ENCODE results near the gene S100Z. TPM values are rescaled to one million over a fixed set of nuclear protein-coding genes. Genes with fewer than 3 reads are reported as not detected.
A peak's percentile ranks its signal among the peaks of the same experiment; 100 is the strongest.

The S100Z gene
- total and polyA plus RNA-seq, 9 of the 15 experiments (the other 6 are each of a cell fraction or from before 2014, with no cell fraction given), result 0.15 to 0.42 (median 0.20) TPM; not detected in 6

- peak; percentile 74; the same call in 1 of the 2 replicates for TF ChIP-seq HES1 (IDR thresholded peaks at IDR 0.05; ENCODE audit: low read depth)
- peak; percentile 65 for TF ChIP-seq MAFK (IDR thresholded peaks at IDR 0.05; ENCODE audit: low read length)
- TF ChIP-seq KDM1A (IDR thresholded peaks at IDR 0.05), result peak; percentile 95 to 96
- peak; percentile 28; the same call in 1 of the 2 replicates for TF ChIP-seq TAL1 (IDR thresholded peaks at IDR 0.05)
- no peak for TF ChIP-seq CLOCK (CRISPR knock-in tag; IDR thresholded peaks at IDR 0.05; ENCODE audit: borderline replicate concordance)
- peak; percentile 48 for TF ChIP-seq MTA2 (IDR thresholded peaks at IDR 0.05; ENCODE audit: low read depth)
- TF ChIP-seq ZNF140 (CRISPR knock-in tag; IDR thresholded peaks at IDR 0.05), result no peak
- peak; percentile 61 to 98; a peak in 3 of 4 replicates for TF ChIP-seq FOXA3 (CRISPR knock-in tag; conservative IDR thresholded peaks at IDR 0.05 in 1 of 2, IDR thresholded peaks at IDR 0.05 in 1 of 2)
- TF ChIP-seq SIN3B (IDR thresholded peaks at IDR 0.05; ENCODE audit: low read depth), result no peak
- TF ChIP-seq ETS2 (tag; IDR thresholded peaks at IDR 0.05; ENCODE audit: borderline replicate concordance, poor library complexity, severe bottlenecking), result no peak
- TF ChIP-seq JUND (IDR thresholded peaks at IDR 0.05; ENCODE audit: borderline replicate concordance, low read depth, low read length), result peak; percentile 81; the same call in 1 of the 2 replicates
- TF ChIP-seq JUND (tag; IDR thresholded peaks at IDR 0.05; ENCODE audit: borderline replicate concordance, low read depth, low read length), result peak; percentile 70; the same call in 2 of the 3 replicates
- TF ChIP-seq TAF1 (IDR thresholded peaks at IDR 0.05; ENCODE audit: control insufficient read depth, extremely low read depth, insufficient read depth, low read length, severe bottlenecking), result no peak
- no peak for TF ChIP-seq ZNF174 (CRISPR knock-in tag; IDR thresholded peaks at IDR 0.05)
- TF ChIP-seq LARP7 (IDR thresholded peaks at IDR 0.05), result no peak
- no peak for TF ChIP-seq SUPT5H (IDR thresholded peaks at IDR 0.05)
- peak; percentile 93 for TF ChIP-seq ESRRA (IDR thresholded peaks at IDR 0.05; ENCODE audit: borderline replicate concordance, low read depth)
- TF ChIP-seq KAT8 (IDR thresholded peaks at IDR 0.05; ENCODE audit: low read depth), result no peak
- TF ChIP-seq MAFG (tag; conservative IDR thresholded peaks at IDR 0.05), result peak; percentile 64
- peak; percentile 90 for TF ChIP-seq CBFA2T3 (IDR thresholded peaks at IDR 0.05)
- TF ChIP-seq DPF2 (IDR thresholded peaks at IDR 0.05), result peak; percentile 56; the same call in 1 of the 2 replicates
- no peak for TF ChIP-seq RBFOX2 (IDR thresholded peaks at IDR 0.05; ENCODE audit: low read depth, low read length)
- TF ChIP-seq HMBOX1 (IDR thresholded peaks at IDR 0.05), result peak; percentile 66; the same call in 1 of the 2 replicates
- peak; percentile 84 for TF ChIP-seq ARID1B (IDR thresholded peaks at IDR 0.05)
- TF ChIP-seq ZNF263 (CRISPR knock-in tag; IDR thresholded peaks at IDR 0.05; ENCODE audit: borderline replicate concordance), result no peak
- TF ChIP-seq MBD2 (IDR thresholded peaks at IDR 0.05; ENCODE audit: borderline replicate concordance, low read depth), result peak; percentile 43; the same call in 1 of the 2 replicates
Observed at GRCh38 chr5:76805821-76806505, 43.9 kb upstream of the S100Z start (continued).
